ENCODE data around the gene ANKRD12. TPM values are rescaled to one million over a fixed set of nuclear protein-coding genes. Genes with fewer than 3 reads are reported as not detected.

The ANKRD12 gene
- total and polyA plus RNA-seq, 10 of the 15 experiments (the other 5 are each of a cell fraction or from before 2014, with no cell fraction given) = 5.9 to 45.7 (median 20.2) TPM

- no peak overlapping the region for H3K4me3 ChIP-seq
- in situ Hi-C loops (cut with MboI) (no loop called here), intact Hi-C loops (cut with micrococcal nuclease; ENCODE audit: unreplicated experiment) (no loop called here)
- BruUV-seq (replicated peaks) = no TSS peak
- H3K9ac ChIP-seq (ENCODE audit: control insufficient read depth, insufficient read depth, low read length) = no peak overlapping the region
- no peak overlapping the region for H3K4me2 ChIP-seq (ENCODE audit: control insufficient read depth, insufficient read depth)
- H4K20me1 ChIP-seq (ENCODE audit: control insufficient read depth, insufficient read depth) = no peaks in the 10 kb centered on the region
- H3K27ac ChIP-seq (ENCODE audit: control insufficient read depth, insufficient read depth) = no peak overlapping the region
- ChIA-PET RAD21 (ENCODE audit: unreplicated experiment) (no interaction called here), SMC1A (ENCODE audit: uncharacterized antibody, unreplicated experiment) (interaction anchor here (1.4 to 1.6 kb wide), 2 partner anchors 96 to 310 kb away, joined by 3 to 5 read pairs; no protein-coding TSS in a partner anchor), CTCF (no interaction called here), POLR2A (no interaction called here)
- no peaks in the 10 kb centered on the region for H3K9me3 ChIP-seq (replicated peaks; ENCODE audit: control insufficient read depth, insufficient read depth, low read length)
- no peak for TF ChIP-seq RAD21 (IDR thresholded peaks at IDR 0.05; ENCODE audit: insufficient read depth, low read depth, low read length)
- no peak for TF ChIP-seq ETV6 (conservative IDR thresholded peaks at IDR 0.05 in 1 of 2, IDR thresholded peaks at IDR 0.05 in 1 of 2; ENCODE audit: borderline replicate concordance in 1 of 2, low read depth in 1 of 2)
- TF ChIP-seq TBL1XR1 (IDR thresholded peaks at IDR 0.05; ENCODE audit: low read depth, low read length) = no peak
- no peak for TF ChIP-seq RUNX3 (IDR thresholded peaks at IDR 0.05; ENCODE audit: low read length)
- TF ChIP-seq ZBED1 (IDR thresholded peaks at IDR 0.05; ENCODE audit: borderline replicate concordance) = no peak
- no peak for TF ChIP-seq EGR1 (IDR thresholded peaks at IDR 0.05; ENCODE audit: borderline replicate concordance in 1 of 2, low read depth in 2 of 2, low read length in 2 of 2)
- TF ChIP-seq ZNF622 (IDR thresholded peaks at IDR 0.05) = no peak
- TF ChIP-seq YY1 (IDR thresholded peaks at IDR 0.05; ENCODE audit: low read depth, low read length) = no peak
- no peak for TF ChIP-seq NFYB (IDR thresholded peaks at IDR 0.05; ENCODE audit: insufficient read depth, low read depth, low read length)
- TF ChIP-seq SMAD1 (IDR thresholded peaks at IDR 0.05; ENCODE audit: low read depth, partially characterized antibody) = no peak
- TF ChIP-seq RELA (IDR thresholded peaks at IDR 0.05; ENCODE audit: borderline replicate concordance, partially characterized antibody) = no peak
- no peak for TF ChIP-seq TCF12 (IDR thresholded peaks at IDR 0.05; ENCODE audit: low read depth, low read length)
- TF ChIP-seq BCL11A (IDR thresholded peaks at IDR 0.05; ENCODE audit: low read depth, low read length) = no peak
- no peak for TF ChIP-seq CREB1 (IDR thresholded peaks at IDR 0.05; ENCODE audit: low read depth)
- TF ChIP-seq, protein P1, sequence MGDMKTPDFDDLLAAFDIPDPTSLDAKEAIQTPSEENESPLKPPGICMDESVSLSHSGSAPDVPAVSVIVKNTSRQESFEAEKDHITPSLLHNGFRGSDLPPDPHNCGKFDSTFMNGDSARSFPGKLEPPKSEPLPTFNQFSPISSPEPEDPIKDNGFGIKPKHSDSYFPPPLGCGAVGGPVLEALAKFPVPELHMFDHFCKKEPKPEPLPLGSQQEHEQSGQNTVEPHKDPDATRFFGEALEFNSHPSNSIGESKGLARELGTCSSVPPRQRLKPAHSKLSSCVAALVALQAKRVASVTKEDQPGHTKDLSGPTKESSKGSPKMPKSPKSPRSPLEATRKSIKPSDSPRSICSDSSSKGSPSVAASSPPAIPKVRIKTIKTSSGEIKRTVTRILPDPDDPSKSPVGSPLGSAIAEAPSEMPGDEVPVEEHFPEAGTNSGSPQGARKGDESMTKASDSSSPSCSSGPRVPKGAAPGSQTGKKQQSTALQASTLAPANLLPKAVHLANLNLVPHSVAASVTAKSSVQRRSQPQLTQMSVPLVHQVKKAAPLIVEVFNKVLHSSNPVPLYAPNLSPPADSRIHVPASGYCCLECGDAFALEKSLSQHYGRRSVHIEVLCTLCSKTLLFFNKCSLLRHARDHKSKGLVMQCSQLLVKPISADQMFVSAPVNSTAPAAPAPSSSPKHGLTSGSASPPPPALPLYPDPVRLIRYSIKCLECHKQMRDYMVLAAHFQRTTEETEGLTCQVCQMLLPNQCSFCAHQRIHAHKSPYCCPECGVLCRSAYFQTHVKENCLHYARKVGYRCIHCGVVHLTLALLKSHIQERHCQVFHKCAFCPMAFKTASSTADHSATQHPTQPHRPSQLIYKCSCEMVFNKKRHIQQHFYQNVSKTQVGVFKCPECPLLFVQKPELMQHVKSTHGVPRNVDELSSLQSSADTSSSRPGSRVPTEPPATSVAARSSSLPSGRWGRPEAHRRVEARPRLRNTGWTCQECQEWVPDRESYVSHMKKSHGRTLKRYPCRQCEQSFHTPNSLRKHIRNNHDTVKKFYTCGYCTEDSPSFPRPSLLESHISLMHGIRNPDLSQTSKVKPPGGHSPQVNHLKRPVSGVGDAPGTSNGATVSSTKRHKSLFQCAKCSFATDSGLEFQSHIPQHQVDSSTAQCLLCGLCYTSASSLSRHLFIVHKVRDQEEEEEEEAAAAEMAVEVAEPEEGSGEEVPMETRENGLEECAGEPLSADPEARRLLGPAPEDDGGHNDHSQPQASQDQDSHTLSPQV (IDR thresholded peaks at IDR 0.05) = no peak
- no peak for TF ChIP-seq MXI1 (IDR thresholded peaks at IDR 0.05; ENCODE audit: low read depth, low read length)
- no peak for TF ChIP-seq NFYA (IDR thresholded peaks at IDR 0.05; ENCODE audit: borderline replicate concordance, low read depth, low read length)
- TF ChIP-seq ZNF217 (IDR thresholded peaks at IDR 0.05) = no peak
- no peak for TF ChIP-seq POLR2AphosphoS5 (IDR thresholded peaks at IDR 0.05; ENCODE audit: low read length)
- TF ChIP-seq RBBP5 (conservative IDR thresholded peaks at IDR 0.05) = no peak
- H3K36me3 ChIP-seq (ENCODE audit: control insufficient read depth in 2 of 2, insufficient read depth in 2 of 2, low read length in 1 of 2) = peaks cover 0 to 11% of the 10 kb centered on the region in 2 experiments; a peak in 1 of 4 replicates
- 100% methylated on average over 3 of the region's 3 CpGs for WGBS (ENCODE audit: insufficient coverage, insufficient replicate concordance, low lambda C conversion rate, missing lambda C conversion rate)
- FAIRE-seq (no peak), ATAC-seq (no peak), DNase-seq (ENCODE audit: low read depth, low spot score) (no peak)
- H3K27me3 ChIP-seq (replicated peaks in 1 of 2; ENCODE audit: control insufficient read depth in 2 of 2, insufficient read depth in 2 of 2, low read length in 1 of 2) = no peaks in the 10 kb centered on the region
- no peak overlapping the region for H2AFZ ChIP-seq (ENCODE audit: control insufficient read depth, low read depth, low read length)
- no peaks in the 10 kb centered on the region for H3K4me1 ChIP-seq (ENCODE audit: control insufficient read depth, insufficient read depth, low read length)
- H3K79me2 ChIP-seq (ENCODE audit: control insufficient read depth, insufficient read depth, low read length) = no peaks in the 10 kb centered on the region
Observed at GRCh38 chr18:9206421-9206820, 69.8 kb downstream of the ANKRD12 start.

All from GM12878 (cell line).